ENCODE measurements around the gene MMP17.
A peak's percentile ranks its signal among the peaks of the same experiment; 100 is the strongest.
"Not testable (repeated sequence)": the region's sequence is repeated elsewhere in the genome, so short reads cannot be mapped to it uniquely, and the experiment has no call there.

The MMP17 gene

DNA sequence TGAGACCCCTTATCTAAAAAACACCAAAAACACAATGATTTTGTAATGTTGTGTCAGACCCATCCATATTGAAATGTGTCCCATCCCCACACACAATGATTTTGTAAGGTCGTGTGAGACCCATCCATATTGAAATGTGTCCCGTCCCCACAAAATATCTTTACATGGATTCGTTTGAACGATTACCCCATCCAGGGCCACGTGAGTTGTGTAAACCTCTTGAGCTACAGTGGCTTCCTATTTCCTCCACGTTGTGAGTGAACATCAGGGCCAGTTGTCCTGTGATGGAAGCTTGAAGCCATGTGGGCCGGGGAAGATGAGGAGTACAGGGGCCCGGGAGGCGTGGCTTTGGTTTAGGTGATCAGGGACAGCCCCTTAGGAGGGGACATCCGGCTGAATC is 39.3 kb downstream of the MMP17 start:
- DNase-seq, result no peak

DNA sequence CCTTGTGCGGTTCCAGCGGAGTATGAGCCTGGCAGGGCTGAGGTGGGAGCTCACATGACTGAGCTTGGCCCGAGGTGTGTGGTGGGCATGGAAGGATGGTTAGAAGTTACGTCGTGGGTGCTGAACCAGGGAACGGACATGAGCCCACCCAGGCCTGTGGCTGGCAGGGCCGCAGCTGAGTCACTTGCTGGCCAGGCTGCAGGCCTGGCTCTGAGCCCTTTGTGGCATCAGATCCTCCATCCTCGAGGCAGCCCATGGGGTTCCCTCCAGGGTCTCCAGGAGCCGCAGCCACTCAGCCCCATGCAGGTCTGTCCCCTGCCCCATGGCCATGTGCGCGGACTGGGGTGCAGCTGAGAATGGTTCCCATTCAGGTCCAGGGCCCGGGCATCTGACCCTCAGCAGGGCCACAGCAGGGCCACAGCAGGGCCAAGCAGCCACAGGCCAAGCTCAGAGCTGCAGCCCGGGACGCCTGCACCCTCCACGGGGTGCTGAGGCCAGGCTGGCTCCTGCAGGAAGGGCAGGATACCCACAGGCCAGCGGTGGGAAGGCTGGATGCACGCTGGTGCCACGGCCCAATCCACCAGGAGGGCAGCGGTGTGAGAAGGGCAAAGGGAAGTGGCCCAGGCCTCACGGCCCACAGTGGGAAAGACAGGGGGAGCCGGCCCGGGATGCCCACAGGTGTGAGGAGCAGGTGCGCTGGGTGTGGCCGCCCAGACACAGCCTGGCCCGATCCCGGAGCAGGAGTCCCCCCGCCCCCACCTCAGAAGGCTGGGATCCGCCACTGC is 39.9 kb downstream of the MMP17 start:
- DNase-seq, result no peak

DNA sequence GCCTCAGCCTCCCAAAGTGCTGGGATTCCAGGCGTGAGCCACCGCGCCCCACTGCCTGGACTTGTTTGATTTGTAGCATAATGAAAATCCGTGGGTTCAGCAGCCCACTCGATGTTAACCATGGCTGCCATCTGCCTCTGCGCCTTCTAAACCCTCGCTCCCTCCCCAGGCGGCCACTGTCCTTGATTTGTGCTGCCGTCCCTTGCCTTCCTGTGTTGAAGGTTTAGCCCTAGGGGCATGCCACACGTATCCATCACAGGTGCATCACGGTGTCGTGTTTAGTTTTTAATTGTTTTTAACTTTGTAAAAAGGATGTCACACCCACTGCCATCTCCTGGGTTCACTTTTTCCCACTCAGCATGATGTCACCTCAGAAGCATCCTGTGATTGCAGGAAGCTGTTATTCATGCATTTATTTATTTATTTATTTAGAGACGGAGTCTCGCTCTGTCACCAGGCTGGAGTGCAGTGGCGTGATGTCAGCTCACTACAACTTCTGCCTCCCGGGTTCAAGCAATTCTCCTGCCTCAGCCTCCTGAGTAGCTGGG is 41.8 kb downstream of the MMP17 start:
- no peak for DNase-seq

DNA sequence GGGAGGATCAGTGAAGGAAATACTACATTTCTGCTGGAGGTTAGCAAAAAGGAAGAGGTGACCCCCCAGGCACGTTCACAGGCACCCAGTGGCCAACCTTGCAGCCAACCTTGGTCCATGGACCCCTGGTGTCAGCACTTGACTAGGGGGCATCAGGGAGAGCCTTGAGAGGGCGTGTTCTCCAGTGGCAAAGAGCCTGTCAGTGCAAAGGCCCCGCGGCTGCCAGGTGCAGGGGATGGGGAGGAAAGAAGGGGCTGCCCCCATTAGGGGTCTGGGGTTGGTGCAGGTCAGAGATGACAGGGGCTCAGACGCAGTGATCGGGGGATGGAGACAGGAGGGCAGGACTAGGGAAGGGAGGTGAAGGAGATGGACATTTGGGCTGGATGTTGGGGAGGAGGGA is 43.5 kb downstream of the MMP17 start:
- DNase-seq, result no peak

DNA sequence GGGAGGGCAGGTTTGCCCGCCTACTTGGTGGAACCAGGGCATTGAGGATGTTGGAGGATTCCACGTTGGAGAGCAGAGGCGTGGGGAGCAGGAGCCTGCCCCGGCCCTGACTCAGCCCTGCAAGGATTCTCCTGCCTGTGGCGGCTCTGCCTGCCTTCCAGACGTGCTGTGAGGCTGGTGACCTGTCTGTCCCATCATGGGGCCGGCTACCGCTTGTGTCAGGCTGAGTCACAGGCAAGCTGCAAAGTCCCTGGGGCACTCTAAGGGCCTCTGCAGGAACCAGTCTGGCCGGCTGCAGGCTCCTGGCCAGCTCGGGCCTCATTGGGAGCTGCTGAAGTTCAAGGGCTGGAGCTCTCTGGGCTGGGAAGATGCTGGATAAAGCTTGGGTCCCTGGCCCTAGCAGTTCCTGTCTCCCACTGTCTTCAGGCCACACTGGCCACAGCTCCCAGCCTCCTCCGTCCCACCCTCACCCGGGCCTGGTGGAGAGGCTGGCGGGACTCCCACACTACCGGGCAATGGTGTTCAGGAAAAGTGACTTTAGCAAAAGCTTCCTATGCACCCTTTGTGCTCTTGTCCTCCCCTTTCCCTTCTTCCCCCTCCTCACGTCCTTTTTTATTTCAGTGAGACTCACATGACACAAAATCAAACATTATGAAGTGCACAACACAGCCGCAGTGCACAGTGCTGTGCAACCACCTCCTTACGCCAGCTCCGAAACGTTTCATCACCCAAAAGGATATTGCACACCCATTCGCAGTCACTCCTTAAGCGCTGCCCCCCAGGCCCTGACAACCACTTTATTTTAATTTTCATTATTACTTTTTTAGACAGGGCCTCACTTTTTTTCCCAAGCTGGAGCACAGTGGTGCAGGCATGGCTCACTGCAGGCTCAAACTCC is 44.2 kb downstream of the MMP17 start:
- no peak for DNase-seq

DNA sequence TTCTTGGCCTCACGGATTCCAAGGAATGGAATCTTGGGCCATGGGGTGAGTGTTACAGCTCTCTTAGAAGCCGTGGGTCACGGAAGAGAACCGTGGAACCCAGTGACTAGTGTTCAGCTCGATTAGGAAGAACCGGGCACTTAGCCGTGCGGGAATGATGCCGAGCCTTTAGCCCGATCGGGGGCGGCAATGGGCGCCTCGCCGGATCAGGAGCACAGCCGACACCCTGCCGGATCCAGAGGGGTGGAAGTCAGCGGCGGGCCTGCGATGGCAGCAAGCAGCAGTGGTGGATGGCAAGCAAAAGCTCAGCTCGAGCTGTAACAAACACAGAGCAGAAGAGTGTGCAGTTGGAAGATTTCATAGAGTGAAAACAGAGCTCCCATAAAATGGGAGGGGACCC is 45.1 kb downstream of the MMP17 start:
- no peak for DNase-seq

DNA sequence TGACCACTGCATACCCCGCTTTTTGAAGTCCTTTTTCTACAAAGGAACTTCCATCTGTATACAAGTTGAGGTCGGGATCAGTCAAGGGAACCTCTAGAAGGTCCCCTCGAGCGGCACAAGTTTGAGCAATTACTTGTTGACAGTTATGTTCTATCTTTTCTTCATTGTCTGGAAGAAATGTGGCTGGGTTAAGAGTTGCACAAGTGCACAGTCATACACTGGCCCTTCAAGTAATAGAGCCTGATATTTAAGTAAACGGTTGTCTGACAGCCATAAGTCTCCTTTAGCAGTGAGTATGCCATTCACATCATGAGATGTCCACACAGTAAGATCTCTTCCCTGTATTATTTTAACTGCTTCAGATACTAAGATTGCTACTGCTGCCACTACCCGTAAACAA is 46.8 kb downstream of the MMP17 start:
- not testable (repeated sequence) for DNase-seq

DNA sequence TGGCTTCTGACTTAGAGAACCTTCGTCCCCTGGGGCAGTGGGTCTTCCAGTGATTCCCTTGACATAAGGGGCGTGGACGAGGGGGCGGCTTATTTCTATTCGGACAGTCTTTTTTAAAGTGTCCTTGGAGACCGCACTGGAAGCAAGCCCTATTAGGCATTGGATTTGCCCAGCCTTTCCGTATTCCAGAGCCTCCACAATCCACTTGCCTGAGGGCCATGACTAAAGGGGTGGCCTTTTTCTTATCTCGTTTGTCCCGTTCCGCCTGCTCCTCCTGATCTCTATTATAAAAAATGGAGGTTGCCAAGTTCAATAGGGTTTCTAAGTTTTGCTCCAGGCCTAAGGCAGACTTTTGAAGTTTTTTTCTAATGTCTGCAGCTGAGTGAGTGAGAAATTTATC is 49.0 kb downstream of the MMP17 start:
- DNase-seq, result not testable (repeated sequence)

DNA sequence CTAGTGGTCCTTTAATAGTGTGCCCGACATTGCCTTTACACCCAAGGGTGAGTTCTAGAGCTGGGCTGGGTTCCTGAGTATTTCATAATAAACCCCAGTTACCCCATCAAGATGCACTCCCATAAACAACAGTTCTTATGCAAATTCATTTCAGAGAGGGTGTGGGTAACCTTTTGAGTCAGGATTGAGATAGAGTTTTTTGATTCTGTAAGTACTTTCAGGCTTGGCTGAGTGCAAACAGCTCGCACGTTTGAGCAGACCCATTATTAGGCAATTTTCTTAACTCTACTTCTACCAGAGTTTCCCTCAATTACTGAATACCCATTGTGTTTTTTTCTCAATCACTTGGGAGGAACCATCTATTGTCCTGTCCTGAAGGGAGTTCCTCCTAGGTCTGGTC is 50.2 kb downstream of the MMP17 start:
- DNase-seq, result not testable (repeated sequence)

DNA sequence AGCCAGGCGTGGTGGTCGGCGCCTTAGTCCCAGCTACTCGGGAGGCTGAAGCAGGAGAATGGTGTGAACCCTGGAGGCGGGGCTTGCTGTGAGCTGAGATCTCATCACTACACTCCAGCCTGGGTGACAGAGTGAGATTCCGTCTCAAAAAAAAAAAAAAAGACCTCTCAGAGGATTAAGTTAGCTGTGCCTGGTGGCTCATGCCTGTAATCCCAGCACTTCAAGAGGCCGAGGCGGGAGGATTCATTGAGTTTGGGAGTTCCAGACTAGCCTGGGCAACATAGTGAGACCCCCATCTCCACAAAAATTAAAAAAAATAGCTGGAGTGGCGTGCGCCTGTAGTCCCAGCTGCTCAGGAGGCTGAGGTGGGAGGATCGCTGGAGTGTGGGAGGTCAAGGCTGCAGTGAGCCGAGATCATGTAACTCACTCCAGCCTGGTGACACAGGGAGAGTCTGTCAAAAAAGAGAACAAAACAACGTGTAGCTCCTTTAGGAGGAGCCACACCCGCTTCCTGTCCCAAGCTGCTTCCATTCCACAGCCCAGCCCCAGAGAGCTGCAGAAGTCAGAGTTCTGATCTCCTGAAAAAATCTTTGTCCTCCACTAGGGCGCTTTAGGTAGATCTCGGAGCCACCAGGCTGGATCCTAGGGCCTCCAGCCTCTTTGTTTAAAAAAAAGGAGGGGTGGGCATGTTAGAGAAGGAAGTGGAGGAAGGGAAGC is 54.8 kb downstream of the MMP17 start:
- DNase-seq, result no peak

DNA sequence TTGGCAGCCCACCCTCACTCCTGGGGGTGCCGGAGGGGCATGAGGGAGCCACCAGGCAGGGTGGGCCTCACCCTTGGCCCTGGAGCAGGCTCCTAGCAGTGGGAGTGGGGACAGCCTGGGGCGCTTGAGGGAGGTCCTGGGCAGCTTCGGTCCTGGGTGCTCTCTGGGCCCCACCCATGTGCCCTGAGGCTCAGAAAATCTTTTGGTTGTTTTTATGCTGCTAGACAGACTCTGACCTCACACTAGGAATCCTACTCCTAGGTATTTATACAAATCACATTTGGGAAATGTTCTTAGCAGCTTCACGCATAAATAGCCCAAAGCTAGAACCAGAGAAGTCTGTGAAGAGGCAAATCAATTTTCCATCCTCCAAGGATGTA is 55.3 kb downstream of the MMP17 start:
- no peak for DNase-seq

DNA sequence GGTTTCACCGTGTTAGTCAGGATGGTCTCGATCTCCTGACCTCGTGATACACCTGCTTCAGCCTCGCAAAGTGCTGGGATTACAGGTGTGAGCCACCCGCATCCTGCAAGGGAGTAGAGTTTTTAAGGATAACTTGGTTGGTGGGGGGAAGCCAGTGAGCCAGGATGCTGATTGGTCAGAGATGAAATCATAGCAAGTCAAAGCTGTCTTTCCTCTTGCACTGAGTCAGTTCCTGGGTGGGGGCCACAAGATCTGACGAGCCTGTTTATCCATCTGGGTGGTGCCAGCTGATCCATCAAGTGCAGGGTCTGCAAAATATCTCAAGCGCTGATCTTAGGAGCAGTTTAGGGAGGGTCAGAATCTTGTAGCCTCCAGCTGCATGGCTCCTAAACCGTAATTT is 56.9 kb downstream of the MMP17 start:
- not testable (repeated sequence) for DNase-seq

DNA sequence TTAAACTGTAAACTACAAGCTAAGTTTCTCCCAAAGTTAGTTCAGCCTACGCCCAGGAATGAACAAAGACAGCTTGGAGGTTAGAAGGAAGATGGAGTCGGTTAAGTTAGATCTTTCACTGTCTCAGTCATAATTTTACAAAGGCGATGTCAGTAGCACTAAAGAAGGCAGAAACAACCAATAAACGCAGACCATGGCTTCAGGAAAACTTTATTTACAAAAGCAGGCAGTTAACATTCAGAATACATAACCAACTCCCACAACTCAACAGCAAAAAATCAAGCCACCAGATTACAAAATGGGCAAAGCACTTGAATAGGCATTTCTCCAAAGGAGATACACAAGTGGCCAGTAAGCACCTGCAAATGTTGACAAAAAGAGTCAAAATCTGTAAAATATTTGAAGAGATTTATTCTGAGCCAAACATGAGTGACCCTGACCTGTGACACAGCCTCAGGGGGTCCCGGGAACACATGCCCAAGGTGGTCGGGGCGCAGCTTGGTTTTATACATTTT is 57.4 kb downstream of the MMP17 start:
- no peak for DNase-seq

DNA sequence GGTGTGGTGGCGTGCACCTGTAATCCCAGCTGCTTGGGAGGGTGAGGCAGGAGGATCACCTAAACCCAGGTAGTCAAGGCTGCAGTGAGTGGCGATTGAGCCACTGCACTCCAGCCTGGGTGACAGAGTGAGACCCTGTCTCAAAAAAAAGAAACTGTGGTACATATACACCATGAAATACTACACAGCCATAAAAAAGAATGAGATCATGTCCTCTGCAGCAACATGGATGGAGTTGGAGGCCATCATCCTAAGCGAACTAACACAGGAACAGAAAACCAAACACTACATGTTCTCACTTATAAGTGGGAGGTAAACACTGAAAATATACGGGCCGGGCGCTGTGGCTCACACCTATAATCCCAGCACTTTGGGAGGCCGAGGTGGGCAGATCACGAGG is 63.5 kb downstream of the MMP17 start:
- not testable (repeated sequence) for DNase-seq

DNA sequence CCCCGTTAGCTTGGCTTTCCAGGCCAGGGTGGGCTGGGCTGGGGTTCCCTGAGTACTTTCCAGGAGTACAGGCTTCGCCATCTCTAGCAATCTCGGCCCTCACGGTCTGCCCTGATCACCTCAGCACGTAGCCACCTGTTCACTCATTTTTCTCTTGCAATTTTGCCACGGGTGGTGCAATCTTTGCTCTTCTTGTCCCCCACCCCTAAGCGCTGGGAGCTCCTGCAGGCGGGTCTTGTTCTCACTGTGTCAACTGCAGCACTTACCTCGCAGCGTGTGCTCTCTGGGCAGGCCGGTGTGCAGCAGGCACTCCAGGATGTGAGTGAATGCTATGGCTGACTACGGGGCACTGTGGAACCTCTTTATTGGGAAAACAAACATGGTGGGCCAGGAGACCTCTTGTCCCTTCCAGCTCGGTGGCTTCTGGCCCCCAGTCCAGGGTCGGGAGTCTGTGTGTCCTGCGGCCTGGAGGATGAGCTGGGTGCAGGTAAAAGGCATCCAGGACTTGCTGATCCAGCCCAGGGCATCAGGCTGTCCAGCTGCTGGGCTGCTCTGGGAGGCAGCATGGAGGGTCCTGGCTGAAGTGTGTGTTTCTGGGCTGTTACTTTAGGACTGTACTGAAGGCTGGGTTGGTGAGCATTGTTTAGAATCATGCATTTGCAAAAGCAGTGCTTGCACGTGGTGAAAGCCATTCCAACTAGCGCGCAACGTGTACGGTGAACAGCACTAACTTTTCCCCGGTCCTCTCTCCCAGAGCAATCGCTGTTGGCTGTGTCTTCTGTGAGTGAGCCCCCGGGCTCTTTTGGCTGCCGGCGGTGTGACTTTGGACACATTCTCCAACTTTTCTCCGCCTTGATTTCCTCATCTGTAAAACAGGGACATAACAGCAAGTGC is 64.8 kb downstream of the MMP17 start:
- DNase-seq, result no peak

DNA sequence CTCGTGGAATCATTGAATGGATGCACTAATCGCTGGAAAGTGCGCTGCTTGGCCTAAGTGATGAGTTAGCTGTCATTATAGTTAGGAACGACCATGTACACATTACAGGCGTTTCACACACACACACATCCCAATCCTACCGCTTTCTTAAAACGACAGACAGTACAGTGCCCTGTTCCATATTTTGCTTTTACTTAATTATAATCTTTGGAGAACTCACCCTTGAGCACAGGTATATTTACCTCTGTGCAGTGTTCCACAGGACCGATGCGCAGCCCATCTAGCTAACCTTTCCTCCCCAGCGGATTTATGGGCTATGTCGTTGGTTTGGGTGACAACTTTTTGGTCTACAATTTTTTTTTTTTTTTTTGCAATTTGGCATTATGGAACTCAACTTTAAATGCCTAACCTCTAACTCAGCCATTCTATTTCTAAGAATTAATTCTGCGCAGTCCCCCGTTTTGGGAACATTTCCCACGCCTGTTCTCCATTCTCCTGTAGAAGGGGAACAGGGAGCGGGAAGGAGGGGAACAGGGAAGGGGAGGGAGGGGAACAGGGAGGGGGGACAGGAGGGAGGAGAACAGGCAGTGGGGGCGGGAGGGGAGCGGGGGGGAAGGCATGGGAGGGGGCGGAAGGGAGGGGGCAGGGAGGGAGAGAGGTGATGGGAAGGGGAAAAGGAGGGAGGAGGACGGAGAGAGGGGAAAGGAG is 65.6 kb downstream of the MMP17 start:
- no peak for DNase-seq

DNA sequence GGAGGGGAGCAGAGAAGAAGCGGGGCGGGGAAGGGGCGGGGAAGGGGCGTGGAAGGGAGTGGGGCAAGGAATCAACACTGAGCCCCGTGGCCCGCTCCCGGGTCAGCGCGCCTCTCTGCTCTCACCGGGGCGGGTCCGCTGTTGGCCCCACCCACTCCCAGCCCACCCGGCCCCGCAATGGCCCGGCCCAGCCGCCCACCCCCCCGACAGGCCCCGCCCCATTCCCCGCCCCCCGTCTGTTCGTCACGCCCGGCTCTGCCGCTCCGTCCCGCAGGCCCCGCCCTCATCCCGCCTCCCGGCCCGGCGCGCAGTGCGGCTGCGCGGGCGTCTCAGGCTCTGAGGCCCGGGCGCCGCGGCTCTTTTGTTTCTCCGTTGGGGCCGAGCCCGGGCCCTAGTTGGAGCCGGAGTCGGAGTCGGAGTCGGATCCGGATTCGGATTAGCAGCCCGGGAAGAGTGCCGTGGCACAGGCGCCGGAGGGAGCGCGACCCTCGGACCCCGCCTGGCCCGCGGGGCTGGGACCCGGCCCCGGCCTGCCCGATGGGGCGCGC is 66.2 kb downstream of the MMP17 start, which contains the start of gene ULK1:
Gene ULK1 (plus strand): TSS at position 310 of the 548 bp plus-strand sequence. CDS start 380 bp downstream, outside the sequence.
- DNase-seq, result peak; percentile 90

DNA sequence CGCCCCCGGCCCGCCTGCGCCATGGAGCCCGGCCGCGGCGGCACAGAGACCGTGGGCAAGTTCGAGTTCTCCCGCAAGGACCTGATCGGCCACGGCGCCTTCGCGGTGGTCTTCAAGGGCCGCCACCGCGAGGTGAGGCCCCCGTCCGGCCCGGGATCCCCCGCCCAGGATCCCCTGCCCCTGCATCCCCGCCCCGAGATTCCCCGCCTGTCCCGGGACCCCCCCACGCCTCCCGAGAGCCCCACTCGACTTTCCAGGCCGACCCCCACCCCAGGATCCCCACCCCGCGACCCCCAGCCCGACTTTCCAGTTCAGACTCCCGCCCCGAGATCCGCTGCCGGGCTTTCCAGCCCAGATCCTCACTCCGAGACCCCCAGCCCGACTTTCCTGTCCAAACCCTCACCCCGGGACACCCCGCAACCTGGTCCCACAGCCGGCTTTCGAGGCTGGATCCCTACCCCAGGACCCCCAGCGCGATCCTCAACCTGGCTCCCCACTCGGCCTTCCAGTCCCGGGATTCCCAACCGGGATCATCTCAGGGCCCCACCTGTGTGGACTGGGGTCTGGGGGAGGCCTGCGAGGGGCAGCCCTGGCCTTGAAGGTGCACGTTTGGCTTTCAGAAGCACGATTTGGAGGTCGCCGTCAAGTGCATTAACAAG is 66.9 kb downstream of the MMP17 start:
- no peak for DNase-seq

DNA sequence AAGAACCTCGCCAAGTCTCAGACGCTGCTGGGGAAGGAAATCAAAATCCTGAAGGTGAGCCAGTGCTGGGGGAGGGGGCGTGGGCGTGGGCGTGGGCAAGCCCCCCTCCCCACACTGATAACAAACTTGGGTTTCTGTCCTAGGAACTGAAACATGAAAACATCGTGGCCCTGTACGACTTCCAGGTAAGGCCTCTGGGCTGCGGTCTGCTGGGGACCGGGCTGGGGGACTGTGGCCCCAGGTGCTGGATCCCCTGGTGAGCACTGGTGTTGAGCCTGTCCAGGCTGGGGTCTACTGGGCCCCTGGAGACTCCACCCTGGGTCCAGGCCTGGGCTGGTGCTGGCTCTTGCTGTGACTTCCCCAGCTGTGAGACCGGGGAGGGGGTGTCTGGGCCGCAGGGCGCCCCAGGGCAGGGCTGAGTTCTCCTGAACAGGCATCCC is 67.5 kb downstream of the MMP17 start:
- no peak for DNase-seq
